Mammary epithelial cell (primary cell): Measurements from ENCODE around the gene APMAP.

Experiments
- CTCF ChIP-seq, 2 donors: IDR thresholded peaks in 1 of 2; conservative IDR thresholded peaks in 1 of 2; 2 replicates each; pipeline ENCODE4 v1.5.1; 2011 to 2012; ENCODE audit warnings: inconsistent platforms in 2 of 2, low read length in 2 of 2, mild to moderate bottlenecking in 2 of 2, control low read depth in 1 of 2, low read depth in 1 of 2; ENCODE audit not compliant: insufficient read depth in 1 of 2; ENCODE audit errors: extremely low read depth in 1 of 2
- EZH2 ChIP-seq: IDR thresholded peaks from 2 replicates; pipeline ENCODE4 v1.6.1; 2012; ENCODE audit warnings: low read length, inconsistent platforms, borderline replicate concordance

GRCh38 chr20:24970030-24970553 lies 22.5 kb downstream of the APMAP start:
- TF ChIP-seq CTCF (conservative IDR thresholded peaks at IDR 0.05 in 1 of 2, IDR thresholded peaks at IDR 0.05 in 1 of 2; ENCODE audit: extremely low read depth in 1 of 2, insufficient read depth in 1 of 2, low read depth in 1 of 2, low read length in 2 of 2) (no peak), EZH2 (no peak)
